SIG-M5 treated with dmso at 0.1 percent for 504 hours (cell line): ENCODE measurements around the gene AOAH.

Experiments
- DNase-seq: peaks from one replicate; lab custom pipeline; 2025; ENCODE audit not compliant: unreplicated experiment; lab: John Stamatoyannopoulos, UW

The AOAH gene

DNA sequence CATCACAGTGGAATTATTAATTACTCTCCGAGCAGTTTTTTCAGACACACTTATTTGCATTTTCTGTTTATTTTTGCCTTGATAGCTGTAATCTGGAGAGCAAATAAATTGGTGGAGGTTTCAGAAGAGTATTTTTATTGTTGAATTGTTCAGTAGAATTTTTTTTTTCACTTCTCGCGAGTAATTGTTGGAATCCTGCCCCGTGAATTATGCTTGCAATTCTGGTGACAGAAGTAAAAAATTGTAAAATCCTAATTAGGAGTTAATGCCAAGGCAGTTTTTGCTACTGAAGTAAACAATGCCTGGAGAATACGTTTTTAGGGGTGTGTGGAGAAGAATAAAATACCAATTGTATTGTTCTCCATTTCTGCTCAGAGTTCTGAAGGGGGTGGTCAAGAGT lies 88.2 kb downstream of the AOAH start:
- no peak for DNase-seq

- no peak for DNase-seq
Measured at GRCh38 chr7:36635091-36635490, 89.2 kb downstream of the AOAH start.

GRCh38 chr7:36633377-36633776 lies 90.9 kb downstream of the AOAH start:
- no peak for DNase-seq

DNA sequence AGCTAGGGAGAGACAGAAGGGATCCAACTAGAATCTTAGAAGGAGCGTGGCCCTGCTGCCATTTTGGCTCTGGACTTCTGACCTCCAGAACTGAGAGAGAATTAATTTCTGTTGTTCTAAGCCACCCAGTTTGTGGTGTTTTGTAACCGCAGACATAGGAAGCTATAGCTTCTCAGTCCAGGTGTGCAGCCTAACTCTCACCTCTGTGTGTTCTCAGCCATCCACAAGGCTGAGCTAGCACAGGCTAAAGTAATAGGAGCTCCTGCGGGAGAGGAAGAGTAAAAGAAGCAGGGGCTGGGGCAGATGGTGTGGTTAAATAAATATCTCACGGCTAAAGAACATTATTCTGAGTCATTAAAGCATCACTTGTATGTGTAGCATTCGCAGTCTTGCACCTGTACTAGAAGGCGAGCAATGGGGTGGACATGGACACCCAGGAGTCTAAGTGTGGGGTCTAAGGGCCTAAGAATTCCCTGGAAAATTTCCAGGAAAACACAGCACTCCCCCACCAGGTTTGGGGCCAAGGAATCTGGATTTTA lies 94.1 kb downstream of the AOAH start:
- DNase-seq: no peak

DNA sequence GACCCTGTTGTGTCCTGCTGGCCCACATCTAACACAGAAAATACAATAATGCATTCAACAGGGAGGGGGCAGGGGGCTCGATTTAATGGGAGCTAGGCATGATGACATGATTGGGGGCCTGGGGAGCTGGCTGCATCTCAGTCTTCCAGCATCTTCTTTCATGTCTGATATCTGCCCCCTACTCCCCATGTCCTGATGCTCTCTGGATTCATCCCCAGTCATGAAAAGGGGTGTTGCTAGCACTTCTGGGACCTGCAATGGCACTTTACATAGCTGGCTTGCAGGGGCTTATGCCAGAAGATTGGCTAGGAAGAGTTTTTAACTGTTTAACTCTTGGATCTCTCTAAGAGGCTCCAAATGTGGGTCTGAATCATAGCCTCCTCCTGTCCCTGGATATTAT lies 94.9 kb downstream of the AOAH start:
- DNase-seq: no peak

DNA sequence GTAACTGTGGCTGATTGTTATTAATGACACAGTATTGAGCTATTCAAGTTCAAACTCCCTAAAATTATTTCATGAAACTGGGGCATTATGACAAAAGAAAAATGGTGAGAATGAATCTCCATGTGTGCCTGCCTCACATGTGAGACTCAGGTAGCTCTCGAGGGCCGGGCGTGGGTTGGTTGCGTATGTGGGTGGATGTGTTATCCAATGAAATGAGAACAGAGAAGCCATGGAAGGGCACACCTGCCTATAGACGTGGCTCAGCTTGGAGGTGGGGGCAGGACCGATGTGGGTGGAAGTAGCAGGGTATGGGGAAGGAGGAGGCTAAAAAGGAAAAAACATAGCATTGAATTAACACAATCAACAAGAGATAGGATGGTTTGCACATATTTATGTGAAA lies 96.5 kb downstream of the AOAH start:
- DNase-seq: no peak

- DNase-seq: no peak
Measured at GRCh38 chr7:36626111-36626510, 98.2 kb downstream of the AOAH start.

DNA sequence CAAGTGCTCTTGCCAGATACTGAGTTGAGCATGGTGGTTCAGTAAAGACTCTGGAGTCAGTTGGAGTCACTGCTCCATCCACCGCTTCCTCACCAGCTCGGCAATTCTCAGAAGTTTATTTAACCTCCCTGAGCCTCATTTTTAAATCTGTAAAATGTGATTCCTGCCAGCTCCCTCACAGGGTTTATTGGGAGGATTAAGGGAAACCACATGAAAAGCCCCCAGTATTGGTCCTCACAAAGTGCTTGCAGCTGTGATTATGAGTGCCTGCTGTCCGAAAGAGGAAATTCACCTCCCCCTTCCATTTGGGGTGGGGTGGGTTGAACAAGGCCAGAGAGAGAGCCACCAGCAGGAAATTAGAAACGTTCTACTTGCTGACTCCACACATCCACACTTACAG lies 99.0 kb downstream of the AOAH start:
- DNase-seq: no peak

- DNase-seq: no peak
Measured at GRCh38 chr7:36623247-36623646, 101.0 kb downstream of the AOAH start.

DNA sequence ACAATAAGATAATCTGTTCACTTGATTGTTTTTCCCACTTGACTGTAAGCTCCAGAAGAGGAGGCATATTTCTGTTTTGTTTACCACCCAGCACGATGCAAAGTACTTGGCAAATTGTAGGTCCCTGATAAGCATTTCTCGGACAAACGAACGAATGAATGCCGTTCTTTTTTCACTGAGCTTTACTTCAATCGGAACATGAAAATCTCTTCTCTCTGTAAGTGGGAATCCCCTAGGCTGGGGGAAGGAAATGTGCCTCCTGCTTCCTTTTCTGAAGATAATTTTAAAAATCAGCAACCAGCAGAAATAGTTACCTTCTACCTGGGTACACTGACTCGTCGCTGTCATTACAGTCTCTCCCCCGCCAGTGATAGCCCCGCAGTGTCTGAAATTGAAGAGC lies 102.9 kb downstream of the AOAH start:
- no peak for DNase-seq

- DNase-seq: no peak
Measured at GRCh38 chr7:36620166-36620708, 104.1 kb downstream of the AOAH start.

- DNase-seq: no peak
Measured at GRCh38 chr7:36617408-36617807, 106.9 kb downstream of the AOAH start.

- DNase-seq: no peak
Measured at GRCh38 chr7:36615852-36616540, 108.3 kb downstream of the AOAH start.

- no peak for DNase-seq
Measured at GRCh38 chr7:36614959-36615358, 109.3 kb downstream of the AOAH start.

- peak; percentile 3 for DNase-seq
Measured at GRCh38 chr7:36613031-36613614, 111.2 kb downstream of the AOAH start.

DNA sequence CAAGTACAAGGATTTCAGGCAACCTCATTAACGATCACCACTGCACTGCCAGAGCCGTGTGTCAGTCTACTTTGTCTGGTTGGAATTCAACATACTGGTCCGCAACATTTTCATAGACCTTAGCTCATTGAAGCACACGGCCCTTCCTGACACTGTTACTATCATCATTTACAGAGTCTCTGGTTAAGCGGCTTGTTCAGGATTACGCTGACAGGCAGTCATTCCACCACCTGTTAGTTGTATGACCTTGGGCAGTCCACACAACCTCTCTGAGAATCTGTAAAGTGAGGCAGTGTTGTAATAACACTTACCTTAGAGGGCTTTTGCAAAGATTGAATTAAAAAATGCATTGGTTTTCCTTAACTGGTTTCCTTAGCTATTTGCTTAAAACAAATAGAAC lies 112.6 kb downstream of the AOAH start:
- no peak for DNase-seq

- DNase-seq: no peak
Measured at GRCh38 chr7:36607721-36608095, 116.6 kb downstream of the AOAH start.

GRCh38 chr7:36606976-36607720 lies 117.1 kb downstream of the AOAH start:
- DNase-seq: no peak

DNA sequence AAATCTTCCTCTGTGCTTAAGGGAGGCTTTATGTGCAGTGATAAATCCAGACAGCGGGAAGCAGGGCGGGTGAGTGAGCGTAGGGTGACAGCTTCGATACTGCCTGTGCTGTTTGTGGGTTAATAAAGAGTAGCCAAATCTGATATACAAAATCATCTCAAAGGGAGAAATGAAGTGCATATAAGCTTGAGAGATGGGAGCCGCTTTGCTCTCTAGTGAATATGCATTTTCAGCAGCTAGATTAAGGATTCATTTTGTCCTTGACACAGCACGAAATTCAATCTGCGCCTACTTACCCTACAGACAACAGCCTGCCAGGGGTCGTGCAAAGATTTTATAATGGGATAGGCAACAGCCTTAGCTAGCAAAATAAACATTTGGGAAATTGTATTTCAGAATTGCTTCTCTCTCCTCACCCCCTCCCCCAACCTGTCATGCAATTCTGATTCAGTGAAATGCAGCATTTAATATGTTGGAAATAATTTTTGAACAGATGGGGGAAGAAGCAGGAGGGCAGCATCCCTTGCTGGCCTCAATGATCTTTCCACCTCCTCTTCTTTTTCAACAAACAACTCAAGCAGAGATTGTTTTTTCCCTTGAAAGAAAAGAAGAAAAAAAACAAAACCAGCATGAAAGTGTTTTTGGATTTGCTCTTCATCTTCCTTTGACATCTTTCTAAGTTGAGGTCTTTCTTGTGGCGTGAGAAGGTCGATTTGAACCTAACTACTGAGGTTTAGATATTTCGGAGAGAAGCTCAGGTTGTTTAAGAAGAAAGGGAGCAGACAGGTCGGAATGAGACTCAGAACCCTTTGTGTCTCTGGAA lies 117.9 kb downstream of the AOAH start:
- DNase-seq: no peak

DNA sequence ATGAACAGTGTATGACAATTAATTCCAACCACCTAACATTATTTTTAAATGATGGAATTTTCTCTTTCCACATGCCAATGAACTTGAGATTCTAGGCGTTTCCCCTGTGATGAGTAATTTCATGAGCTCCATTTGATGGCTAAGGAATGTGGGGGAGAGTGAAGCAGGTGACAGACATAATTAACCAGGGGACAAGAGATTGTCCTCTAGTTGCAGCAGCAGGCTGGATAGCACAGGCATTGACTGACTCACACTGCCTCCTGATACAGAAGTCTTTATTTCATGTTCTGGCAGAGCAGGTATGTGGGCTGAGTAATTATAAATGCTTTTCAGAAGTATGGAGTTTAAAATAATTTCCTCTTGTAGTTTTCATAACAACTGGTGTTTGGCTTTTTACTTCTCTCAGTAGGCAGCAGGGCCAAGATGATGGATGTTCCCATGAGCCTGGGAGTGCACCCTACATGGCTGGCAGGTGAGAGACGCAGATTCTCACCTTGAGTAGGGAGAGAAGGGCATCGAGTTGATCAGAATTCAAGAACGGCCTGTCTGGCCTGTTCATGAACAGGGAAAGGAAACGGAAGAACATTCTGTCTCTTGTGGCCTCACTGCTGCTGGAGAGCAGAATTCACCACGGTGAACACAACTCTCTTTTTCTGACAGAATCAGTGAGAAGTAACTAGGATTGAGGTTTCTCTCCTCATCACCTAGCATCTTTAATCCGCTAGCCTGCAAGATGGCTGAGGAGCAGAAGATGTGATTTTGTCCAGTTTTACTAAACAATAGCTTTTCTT lies 118.8 kb downstream of the AOAH start:
- no peak for DNase-seq
